Measurements from ENCODE around the gene PARD3.

PARD3 gene

GRCh38 chr10:34232481-34232880 is 582.6 kb downstream of the PARD3 start:
- no peak for DNase-seq (ENCODE audit: extremely low spot score)
- CTCF ChIA-PET = no interaction called here
- TF ChIP-seq ELF4 (IDR thresholded peaks at IDR 0.05) = no peak
- no peak for TF ChIP-seq FOXM1 (IDR thresholded peaks at IDR 0.05; ENCODE audit: borderline replicate concordance)
- TF ChIP-seq TARDBP (IDR thresholded peaks at IDR 0.05) = no peak
- POLR2A ChIA-PET = no interaction called here

DNA sequence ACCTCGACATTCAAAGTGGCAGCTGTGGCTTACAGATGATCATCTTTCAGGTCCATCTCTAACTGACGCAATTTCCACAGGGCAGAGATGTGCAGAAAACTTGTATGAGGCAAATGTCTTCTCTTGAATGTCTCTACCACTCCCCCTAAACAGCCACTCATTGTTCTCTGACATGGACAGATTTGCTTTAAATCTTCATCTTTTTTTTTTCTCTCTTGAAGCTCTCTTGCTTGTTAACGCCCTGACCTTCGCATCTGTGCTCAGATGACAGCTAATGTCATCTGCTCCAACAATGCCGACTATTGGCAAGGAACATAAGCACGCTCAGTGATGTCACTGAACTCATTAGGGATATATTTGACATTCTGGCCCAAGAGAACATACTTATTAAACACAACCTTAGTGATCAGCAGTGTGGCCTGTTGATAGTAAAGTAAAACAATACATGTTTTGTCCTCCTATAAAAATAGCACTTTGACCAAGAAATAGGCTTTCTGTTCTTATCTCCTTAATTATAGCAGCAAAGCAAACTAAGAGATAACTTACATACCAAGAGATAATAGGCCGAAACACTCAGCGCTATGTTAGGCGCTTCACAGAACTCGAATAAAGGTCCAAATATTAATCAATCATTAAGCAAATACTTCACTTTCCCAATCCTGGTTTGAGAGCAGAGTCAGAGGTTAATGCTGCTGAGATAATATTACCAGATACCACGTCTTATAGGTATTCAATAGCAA is 583.5 kb downstream of the PARD3 start:
- ChIA-PET CTCF (no interaction called here), POLR2A (no interaction called here)
- DNase-seq (ENCODE audit: extremely low spot score) = no peak
- TF ChIP-seq SUZ12 (IDR thresholded peaks at IDR 0.05) = no peak
- no peak for TF ChIP-seq ELF4 (IDR thresholded peaks at IDR 0.05)
- no peak for TF ChIP-seq LEF1 (IDR thresholded peaks at IDR 0.05; ENCODE audit: borderline replicate concordance)
- TF ChIP-seq FOXA1 (IDR thresholded peaks at IDR 0.05) = no peak
- no peak for TF ChIP-seq CTBP1 (IDR thresholded peaks at IDR 0.05; ENCODE audit: borderline replicate concordance)
- no peak for TF ChIP-seq L3MBTL2 (conservative IDR thresholded peaks at IDR 0.05)
- TF ChIP-seq NFRKB (IDR thresholded peaks at IDR 0.05) = no peak
- TF ChIP-seq BHLHE40 (IDR thresholded peaks at IDR 0.05; ENCODE audit: borderline replicate concordance) = no peak
- no peak for TF ChIP-seq ARNT (IDR thresholded peaks at IDR 0.05)

DNA sequence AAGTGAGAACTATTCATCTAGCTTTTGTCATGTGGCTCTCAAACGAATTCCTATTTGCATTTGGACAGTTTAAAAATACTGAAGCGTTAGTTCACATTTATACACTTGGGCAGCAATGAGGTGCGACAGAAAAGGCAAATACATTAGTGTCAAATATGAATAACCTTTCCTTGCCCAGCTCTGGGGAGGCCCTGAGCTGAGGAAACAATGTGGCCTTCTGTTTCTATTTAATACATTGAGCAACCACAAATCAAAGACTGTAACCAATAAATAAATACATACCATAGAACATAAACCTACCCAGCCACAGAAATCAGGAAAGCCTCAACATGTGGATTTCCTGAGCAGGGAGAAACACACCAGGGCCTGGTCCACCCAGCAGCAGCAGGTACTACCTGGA is 585.2 kb downstream of the PARD3 start:
- no peak for TF ChIP-seq ZNF384 (IDR thresholded peaks at IDR 0.05)
- no peak for TF ChIP-seq LEF1 (IDR thresholded peaks at IDR 0.05; ENCODE audit: borderline replicate concordance)
- TF ChIP-seq BHLHE40 (IDR thresholded peaks at IDR 0.05; ENCODE audit: borderline replicate concordance) = no peak
- TF ChIP-seq FOXA1 (IDR thresholded peaks at IDR 0.05) = no peak
- TF ChIP-seq, protein P1, sequence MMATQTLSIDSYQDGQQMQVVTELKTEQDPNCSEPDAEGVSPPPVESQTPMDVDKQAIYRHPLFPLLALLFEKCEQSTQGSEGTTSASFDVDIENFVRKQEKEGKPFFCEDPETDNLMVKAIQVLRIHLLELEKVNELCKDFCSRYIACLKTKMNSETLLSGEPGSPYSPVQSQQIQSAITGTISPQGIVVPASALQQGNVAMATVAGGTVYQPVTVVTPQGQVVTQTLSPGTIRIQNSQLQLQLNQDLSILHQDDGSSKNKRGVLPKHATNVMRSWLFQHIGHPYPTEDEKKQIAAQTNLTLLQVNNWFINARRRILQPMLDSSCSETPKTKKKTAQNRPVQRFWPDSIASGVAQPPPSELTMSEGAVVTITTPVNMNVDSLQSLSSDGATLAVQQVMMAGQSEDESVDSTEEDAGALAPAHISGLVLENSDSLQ (IDR thresholded peaks at IDR 0.05) = no peak
- TF ChIP-seq SP1 (IDR thresholded peaks at IDR 0.05) = no peak
- TF ChIP-seq SUZ12 (IDR thresholded peaks at IDR 0.05) = no peak
- TF ChIP-seq ARNT (IDR thresholded peaks at IDR 0.05) = no peak
- no peak for TF ChIP-seq HDGF (IDR thresholded peaks at IDR 0.05; ENCODE audit: borderline replicate concordance)
- TF ChIP-seq ELF4 (IDR thresholded peaks at IDR 0.05) = no peak
- TF ChIP-seq FOXK2 (IDR thresholded peaks at IDR 0.05) = no peak
- TF ChIP-seq TARDBP (IDR thresholded peaks at IDR 0.05) = no peak
- no peak for TF ChIP-seq FOXM1 (IDR thresholded peaks at IDR 0.05; ENCODE audit: borderline replicate concordance)
- no peak for TF ChIP-seq CTBP1 (IDR thresholded peaks at IDR 0.05; ENCODE audit: borderline replicate concordance)
- TF ChIP-seq L3MBTL2 (conservative IDR thresholded peaks at IDR 0.05) = no peak
- TF ChIP-seq NFRKB (IDR thresholded peaks at IDR 0.05) = no peak
- POLR2A ChIA-PET = no interaction called here
- DNase-seq (ENCODE audit: extremely low spot score) = no peak
- CTCF ChIA-PET = no interaction called here

GRCh38 chr10:34228066-34228465 is 587.0 kb downstream of the PARD3 start:
- TF ChIP-seq, protein P1 (IDR thresholded peaks at IDR 0.05) = no peak
- TF ChIP-seq L3MBTL2 (conservative IDR thresholded peaks at IDR 0.05) (no peak), TARDBP (IDR thresholded peaks at IDR 0.05) (no peak), SUZ12 (IDR thresholded peaks at IDR 0.05) (no peak), CTBP1 (IDR thresholded peaks at IDR 0.05; ENCODE audit: borderline replicate concordance) (no peak), FOXA1 (IDR thresholded peaks at IDR 0.05) (no peak), LEF1 (IDR thresholded peaks at IDR 0.05; ENCODE audit: borderline replicate concordance) (no peak), HDGF (IDR thresholded peaks at IDR 0.05; ENCODE audit: borderline replicate concordance) (no peak), NFRKB (IDR thresholded peaks at IDR 0.05) (no peak), BHLHE40 (IDR thresholded peaks at IDR 0.05; ENCODE audit: borderline replicate concordance) (no peak), ARNT (IDR thresholded peaks at IDR 0.05) (no peak), SP1 (IDR thresholded peaks at IDR 0.05) (no peak), FOXK2 (IDR thresholded peaks at IDR 0.05) (no peak), ZNF384 (IDR thresholded peaks at IDR 0.05) (no peak), FOXM1 (IDR thresholded peaks at IDR 0.05; ENCODE audit: borderline replicate concordance) (no peak), ELF4 (IDR thresholded peaks at IDR 0.05) (no peak)
- no peak for DNase-seq (ENCODE audit: extremely low spot score)
- ChIA-PET POLR2A (no interaction called here), CTCF (no interaction called here)

- POLR2A ChIA-PET = no interaction called here
- CTCF ChIA-PET = no interaction called here
- TF ChIP-seq, protein P1 (IDR thresholded peaks at IDR 0.05) = peak; percentile 32; the same call in 1 of the 2 replicates
- TF ChIP-seq BHLHE40 (IDR thresholded peaks at IDR 0.05; ENCODE audit: borderline replicate concordance) (no peak), SUZ12 (IDR thresholded peaks at IDR 0.05) (no peak)
- DNase-seq (ENCODE audit: extremely low spot score) = no peak
Observed at GRCh38 chr10:34224639-34225038, 590.5 kb downstream of the PARD3 start.

- DNase-seq (ENCODE audit: extremely low spot score) = no peak
Observed at GRCh38 chr10:34223658-34224057, 591.4 kb downstream of the PARD3 start.

DNA sequence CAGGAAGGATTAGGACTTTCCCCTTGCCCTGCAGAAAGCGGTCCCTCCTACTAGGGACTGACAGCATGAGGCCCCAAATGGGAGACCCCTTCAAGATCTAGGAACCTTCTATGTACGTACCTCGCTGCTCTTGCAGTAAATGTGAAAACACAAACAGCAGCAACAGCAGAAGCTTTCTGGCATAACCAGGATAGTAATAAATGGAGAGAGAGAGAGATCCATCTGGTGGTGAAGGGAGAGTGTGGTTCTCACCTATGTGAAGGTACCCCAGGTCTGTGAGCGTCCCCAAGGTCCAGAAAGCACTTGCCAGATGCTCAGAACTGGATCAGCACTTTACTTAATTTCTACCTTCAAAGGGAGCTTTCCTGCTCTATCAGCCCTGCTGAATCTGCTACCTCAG is 592.7 kb downstream of the PARD3 start:
- CTCF ChIA-PET = no interaction called here

More at GRCh38 chr10:34223658-34224057, 591.4 kb downstream of the PARD3 start:
- POLR2A ChIA-PET = no interaction called here
- CTCF ChIA-PET = no interaction called here
- TF ChIP-seq SP1 (IDR thresholded peaks at IDR 0.05) = no peak
- TF ChIP-seq ELF4 (IDR thresholded peaks at IDR 0.05) = no peak
- no peak for TF ChIP-seq BHLHE40 (IDR thresholded peaks at IDR 0.05; ENCODE audit: borderline replicate concordance)
- no peak for TF ChIP-seq SUZ12 (IDR thresholded peaks at IDR 0.05)

More for the DNA sequence above, 592.7 kb downstream of the PARD3 start:
- DNase-seq (ENCODE audit: extremely low spot score) = no peak
- no peak for TF ChIP-seq ELF4 (IDR thresholded peaks at IDR 0.05)
- TF ChIP-seq NFRKB (IDR thresholded peaks at IDR 0.05) = no peak
- TF ChIP-seq SP1 (IDR thresholded peaks at IDR 0.05) = no peak
- POLR2A ChIA-PET = no interaction called here
